HUES48 (cell line): ENCODE measurements around the gene STMN3.
"Not testable (repeated sequence)": the region's sequence is repeated elsewhere in the genome, so short reads cannot be mapped to it uniquely, and the experiment has no call there.

ENCODE experiments used
- H3K27ac ChIP-seq: one replicate; pipeline ENCODE4 v1.7.0; 2013; ENCODE audit warnings: low read depth, low read length, inconsistent platforms
- H3K27me3 ChIP-seq: 2 replicates; pipeline ENCODE4 v1.6.1; 2013; ENCODE audit warnings: mild to moderate bottlenecking, low read length; ENCODE audit not compliant: control insufficient read depth, insufficient read depth
- H3K36me3 ChIP-seq: 2 replicates; pipeline ENCODE4 v1.6.1; 2013; ENCODE audit warnings: low read length; ENCODE audit not compliant: control insufficient read depth, insufficient read depth
- H3K4me1 ChIP-seq: 2 replicates; pipeline ENCODE4 v1.6.1; 2013; ENCODE audit warnings: mild to moderate bottlenecking, low read length; ENCODE audit not compliant: control insufficient read depth, insufficient read depth
- H3K4me3 ChIP-seq: 2 replicates; pipeline ENCODE4 v1.5.1; 2013; ENCODE audit warnings: mild to moderate bottlenecking, low read depth, low read length
- H3K9ac ChIP-seq: 2 replicates; pipeline ENCODE4 v1.6.1; 2013; ENCODE audit warnings: mild to moderate bottlenecking, low read depth, low read length, moderate library complexity
- H3K9me3 ChIP-seq: 2 replicates; pipeline ENCODE4 v1.6.1; 2013; ENCODE audit warnings: low read length; ENCODE audit not compliant: control insufficient read depth, insufficient read depth

Gene STMN3

DNA sequence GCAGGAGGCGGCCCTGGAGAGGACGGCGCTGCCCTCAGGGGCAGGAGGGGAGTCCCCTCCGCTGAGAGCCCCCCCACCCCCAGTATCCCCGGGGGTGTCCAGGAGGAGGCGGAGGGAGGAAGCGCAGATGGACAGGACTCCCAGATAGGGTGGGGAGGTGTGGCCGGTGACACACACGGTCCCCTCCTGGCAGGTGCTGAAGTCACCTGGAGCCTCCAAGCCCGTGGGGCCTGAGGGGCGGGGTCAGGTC is 1.4 kb downstream of the STMN3 start:
- H3K4me3 ChIP-seq: peak overlapping the region; percentile 66
- H3K27ac ChIP-seq: no peak overlapping the region
- H3K36me3 ChIP-seq: peaks cover 4% of the 10 kb centered on the region; the same call in 1 of the 2 replicates
- H3K27me3 ChIP-seq: peaks cover 9% of the 10 kb centered on the region; the same call in 1 of the 2 replicates
- H3K9me3 ChIP-seq: no peaks in the 10 kb centered on the region
- H3K9ac ChIP-seq: no peak overlapping the region
- H3K4me1 ChIP-seq: peaks cover 8% of the 10 kb centered on the region

- not testable (repeated sequence) for H3K9ac ChIP-seq, H3K36me3 ChIP-seq, H3K9me3 ChIP-seq, H3K4me1 ChIP-seq, H3K4me3 ChIP-seq, H3K27me3 ChIP-seq, H3K27ac ChIP-seq
These were observed 2.7 kb downstream of the STMN3 start for GRCh38 chr20:63650486-63650885.

GRCh38 chr20:63648895-63649589 is 4.2 kb downstream of the STMN3 start:
- Histone ChIP-seq H3K9me3 (no peaks in the 10 kb centered on the region), H3K27ac (no peak overlapping the region), H3K27me3 (peaks cover 9% of the 10 kb centered on the region; the same call in 1 of the 2 replicates), H3K4me1 (peaks cover under 1% of the 10 kb centered on the region), H3K9ac (no peak overlapping the region), H3K36me3 (peaks cover 4% of the 10 kb centered on the region; the same call in 1 of the 2 replicates), H3K4me3 (no peak overlapping the region)

GRCh38 chr20:63648190-63648589 is 5.0 kb downstream of the STMN3 start:
- Histone ChIP-seq H3K36me3 (peaks cover 6% of the 10 kb centered on the region), H3K27ac (no peak overlapping the region), H3K9ac (no peak overlapping the region), H3K4me3 (no peak overlapping the region), H3K4me1 (no peaks in the 10 kb centered on the region), H3K27me3 (peaks cover 9% of the 10 kb centered on the region; the same call in 1 of the 2 replicates), H3K9me3 (no peaks in the 10 kb centered on the region)

DNA sequence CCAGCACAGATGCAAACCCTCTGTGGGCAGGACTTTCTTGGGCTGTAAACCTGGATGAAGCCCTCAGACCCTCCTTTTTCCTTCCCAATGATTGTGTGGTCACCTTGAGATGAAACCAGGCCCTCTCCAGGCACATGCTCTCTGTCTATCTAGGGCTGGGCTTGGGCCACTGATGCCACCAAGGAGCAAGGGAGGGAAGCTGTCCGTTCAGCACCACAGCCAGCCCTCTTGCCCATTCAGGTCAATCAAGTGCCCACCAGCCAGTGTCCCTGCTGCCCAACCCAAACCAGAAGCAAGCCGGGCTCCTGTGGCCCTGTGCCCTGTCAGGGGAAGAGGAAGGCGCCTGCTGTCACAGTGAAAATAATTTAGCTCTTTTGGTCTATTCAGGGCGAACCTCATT is 8.0 kb downstream of the STMN3 start:
- H3K4me3 ChIP-seq: no peak overlapping the region
- H3K36me3 ChIP-seq: peaks cover 6% of the 10 kb centered on the region
- no peaks in the 10 kb centered on the region for H3K9me3 ChIP-seq
- peaks cover 6% of the 10 kb centered on the region; the same call in 1 of the 2 replicates for H3K4me1 ChIP-seq
- no peaks in the 10 kb centered on the region for H3K27me3 ChIP-seq
- H3K9ac ChIP-seq: no peak overlapping the region
- H3K27ac ChIP-seq: no peak overlapping the region

DNA sequence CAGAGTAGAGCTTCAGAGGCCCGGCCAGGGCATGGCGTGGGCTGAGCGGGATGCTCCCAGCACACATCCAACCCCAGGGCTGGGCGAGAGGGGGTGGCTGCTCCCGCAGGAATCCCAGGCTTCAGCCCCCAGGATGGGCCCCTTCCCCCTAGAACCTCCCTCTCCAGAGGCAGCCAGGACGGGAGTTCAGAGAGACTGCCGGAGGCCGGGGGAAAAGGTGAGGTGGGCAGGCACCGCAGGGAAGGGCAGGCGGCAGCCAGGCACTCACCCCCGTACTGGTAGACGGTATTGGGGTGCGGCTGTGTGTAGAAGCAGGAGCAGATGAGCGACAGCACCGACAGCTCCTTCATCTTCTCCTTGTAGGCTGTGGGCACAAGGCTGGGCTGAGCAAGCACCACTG is 9.3 kb downstream of the STMN3 start:
- peaks cover 6% of the 10 kb centered on the region; the same call in 1 of the 2 replicates for H3K4me1 ChIP-seq

DNA sequence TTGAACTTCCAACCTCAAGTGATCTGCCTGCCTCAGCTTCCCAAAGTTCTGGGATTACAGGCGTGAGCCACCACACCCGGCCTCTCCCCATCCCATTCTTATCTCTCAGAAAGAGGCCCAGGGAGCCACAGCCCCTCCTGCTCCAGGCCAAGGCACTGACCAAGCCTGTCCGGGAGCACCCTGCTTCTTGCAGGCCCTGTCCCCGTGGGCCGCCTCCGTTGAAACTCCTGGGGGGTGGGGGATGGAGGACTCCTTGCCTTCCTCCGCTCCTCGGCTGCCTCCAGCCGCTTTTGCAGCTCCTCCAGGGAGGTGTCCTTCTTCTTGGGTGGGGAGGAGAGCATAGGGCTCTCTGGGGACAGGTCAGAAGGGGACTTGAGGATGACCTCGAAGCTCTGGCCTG is 9.7 kb downstream of the STMN3 start:
- H3K27ac ChIP-seq: no peak overlapping the region
- H3K9ac ChIP-seq: no peak overlapping the region
- H3K4me3 ChIP-seq: no peak overlapping the region
- H3K9me3 ChIP-seq: no peaks in the 10 kb centered on the region
- H3K36me3 ChIP-seq: peaks cover 6% of the 10 kb centered on the region
- peaks cover 6% of the 10 kb centered on the region; the same call in 1 of the 2 replicates for H3K4me1 ChIP-seq
- H3K27me3 ChIP-seq: no peaks in the 10 kb centered on the region

More for the DNA sequence above, 9.3 kb downstream of the STMN3 start:
- no peak overlapping the region for H3K4me3 ChIP-seq
- H3K36me3 ChIP-seq: peaks cover 6% of the 10 kb centered on the region
- no peaks in the 10 kb centered on the region for H3K9me3 ChIP-seq
- H3K27me3 ChIP-seq: no peaks in the 10 kb centered on the region
- no peak overlapping the region for H3K9ac ChIP-seq
- H3K27ac ChIP-seq: no peak overlapping the region

- H3K9ac ChIP-seq: peak overlapping the region; percentile 55
- H3K9me3 ChIP-seq: no peaks in the 10 kb centered on the region
- no peaks in the 10 kb centered on the region for H3K27me3 ChIP-seq
- H3K4me3 ChIP-seq: peak overlapping the region; percentile 71
- H3K27ac ChIP-seq: peak overlapping the region; percentile 78
- H3K36me3 ChIP-seq: peaks cover 2% of the 10 kb centered on the region; the same call in 1 of the 2 replicates
- peaks cover 6% of the 10 kb centered on the region; the same call in 1 of the 2 replicates for H3K4me1 ChIP-seq
These were observed 10.5 kb downstream of the STMN3 start for GRCh38 chr20:63642527-63643247.

DNA sequence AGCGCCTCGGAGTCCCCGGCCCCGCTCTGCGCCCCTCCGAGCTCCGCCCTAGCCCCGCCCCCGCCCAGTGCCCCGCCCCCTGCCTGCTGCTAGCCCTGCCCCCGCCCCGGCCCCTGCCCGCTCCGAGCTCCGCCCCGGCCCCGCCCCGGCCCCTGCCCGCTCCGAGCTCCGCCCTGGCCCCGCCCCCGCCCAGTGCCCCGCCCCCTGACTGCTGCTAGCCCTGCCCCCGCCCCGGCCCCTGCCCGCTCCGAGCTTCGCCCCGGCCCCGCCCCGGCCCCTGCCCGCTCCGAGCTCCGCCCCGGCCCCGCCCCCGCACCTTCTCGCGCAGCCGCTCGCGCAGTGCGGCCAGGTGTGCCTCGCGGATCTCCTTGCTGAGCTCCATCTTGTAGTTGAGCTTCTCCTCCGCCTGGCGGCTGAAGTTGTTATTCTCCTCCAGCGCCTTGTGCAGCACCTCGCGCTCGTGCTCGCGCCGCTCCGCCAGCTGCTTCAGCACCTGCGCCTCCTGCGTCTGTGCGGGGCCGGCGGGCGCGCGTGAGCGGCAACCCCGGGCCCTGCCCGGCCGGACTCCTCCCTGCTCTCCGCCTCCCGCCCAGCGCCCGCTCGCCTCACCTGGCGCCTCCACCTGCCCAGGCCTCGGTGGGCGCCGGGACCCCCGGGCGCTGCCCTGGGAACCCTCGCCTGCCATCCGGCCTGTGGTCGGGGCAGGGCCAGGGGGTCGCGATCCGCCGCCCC is 11.3 kb downstream of the STMN3 start:
- Histone ChIP-seq H3K9ac (peak overlapping the region; percentile 55), H3K27ac (peak overlapping the region; percentile 78), H3K36me3 (peaks cover 2% of the 10 kb centered on the region; the same call in 1 of the 2 replicates), H3K9me3 (no peaks in the 10 kb centered on the region), H3K4me3 (peak overlapping the region; percentile 71), H3K4me1 (peaks cover 6% of the 10 kb centered on the region; the same call in 1 of the 2 replicates), H3K27me3 (no peaks in the 10 kb centered on the region)

DNA sequence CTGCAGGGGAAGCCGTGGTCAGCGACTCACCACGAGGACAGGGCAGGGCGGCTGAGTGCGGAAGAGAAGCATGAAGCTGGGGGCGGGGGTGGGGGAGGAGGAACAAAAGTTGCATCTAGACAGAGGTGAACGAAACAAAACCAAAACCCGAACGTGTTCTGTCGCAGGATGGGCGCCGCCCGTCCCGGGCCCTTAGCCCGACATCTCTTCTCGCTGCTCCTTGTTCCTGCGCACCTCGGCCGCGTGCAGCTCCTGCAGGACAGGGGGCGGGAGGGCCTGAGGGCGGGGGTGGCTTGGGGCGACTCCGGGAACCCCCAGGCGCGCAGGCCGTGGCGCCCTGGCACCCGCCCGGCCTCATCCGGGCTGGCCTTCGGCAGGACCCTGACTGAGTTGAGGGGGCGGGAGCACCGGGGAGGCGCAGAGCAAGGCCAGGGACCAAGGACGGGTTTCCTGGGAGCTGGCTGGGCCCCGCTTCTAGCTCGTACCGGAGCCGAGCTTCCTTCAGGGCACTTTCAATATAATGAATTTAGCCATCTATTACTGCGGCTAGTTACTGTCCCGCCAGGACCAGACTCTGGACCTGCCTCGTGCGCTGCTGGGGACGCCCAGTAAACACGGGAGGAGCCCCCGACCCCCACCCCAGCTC is 12.0 kb downstream of the STMN3 start:
- Histone ChIP-seq H3K9me3 (no peaks in the 10 kb centered on the region), H3K4me1 (peaks cover 6% of the 10 kb centered on the region; the same call in 1 of the 2 replicates)

More for the DNA sequence above, 12.0 kb downstream of the STMN3 start:
- Histone ChIP-seq H3K27me3 (no peaks in the 10 kb centered on the region), H3K27ac (peak overlapping the region; percentile 12), H3K36me3 (peaks cover 2% of the 10 kb centered on the region; the same call in 1 of the 2 replicates), H3K4me3 (peak overlapping the region; percentile 57), H3K9ac (no peak overlapping the region; the same call in 1 of the 2 replicates)
